ENCODE measurements around the gene EIF2S2. TPM values are rescaled to one million over a fixed set of nuclear protein-coding genes. Genes with fewer than 3 reads are reported as not detected.

Gene EIF2S2
- total and polyA plus RNA-seq, 4 donors: 30.8 to 37.9 (median 31.5) TPM

- TF ChIP-seq ZBTB33 (IDR thresholded peaks at IDR 0.05): no peak
- no peak for TF ChIP-seq HNF4G (IDR thresholded peaks at IDR 0.05)
- TF ChIP-seq FOXA2 (IDR thresholded peaks at IDR 0.05): no peak
- no peak for TF ChIP-seq GABPA (IDR thresholded peaks at IDR 0.05 in 1 of 2, conservative IDR thresholded peaks at IDR 0.05 in 1 of 2)
These were observed 45.5 kb downstream of the EIF2S2 start (continued) for GRCh38 chr20:34066476-34067090.

GRCh38 chr20:34065260-34065659 is 46.8 kb downstream of the EIF2S2 start:
- WGBS: 87% methylated on average over 2 of the region's 2 CpGs
- peaks cover 0 to 13% (median 2%) of the 10 kb centered on the region in 4 donors for H3K4me1 ChIP-seq (ENCODE audit: control insufficient read depth in 4 of 4, insufficient read depth in 4 of 4, low read length in 3 of 4)
- no peaks in the 10 kb centered on the region for H3K9me3 ChIP-seq (ENCODE audit: control insufficient read depth in 4 of 4, low read length in 3 of 4)
- H3K27ac ChIP-seq (ENCODE audit: low read depth in 1 of 2, low read length in 2 of 2): no peak overlapping the region
- no peak overlapping the region for H3K9ac ChIP-seq (ENCODE audit: low read depth in 1 of 2, low read length in 2 of 2)
- TF ChIP-seq GABPA (IDR thresholded peaks at IDR 0.05 in 1 of 2, conservative IDR thresholded peaks at IDR 0.05 in 1 of 2): no peak
- TF ChIP-seq JUND (IDR thresholded peaks at IDR 0.05): no peak
- TF ChIP-seq TAF1 (conservative IDR thresholded peaks at IDR 0.05): no peak
- TF ChIP-seq CTCF (IDR thresholded peaks at IDR 0.05; ENCODE audit: low read depth, low read length, missing input control): no peak
- TF ChIP-seq YY1 (IDR thresholded peaks at IDR 0.05): no peak
- TF ChIP-seq ZBTB33 (IDR thresholded peaks at IDR 0.05): no peak
- TF ChIP-seq FOXA1 (IDR thresholded peaks at IDR 0.05): no peak
- no peak for TF ChIP-seq FOXA2 (IDR thresholded peaks at IDR 0.05)
- no peak for TF ChIP-seq REST (IDR thresholded peaks at IDR 0.05)
- no peak for TF ChIP-seq HNF4G (IDR thresholded peaks at IDR 0.05)
- no peak for TF ChIP-seq MAX (IDR thresholded peaks at IDR 0.05)
- no peak for TF ChIP-seq NR2F2 (IDR thresholded peaks at IDR 0.05)
- TF ChIP-seq ATF3 (IDR thresholded peaks at IDR 0.05): no peak
- TF ChIP-seq HNF4A (conservative IDR thresholded peaks at IDR 0.05): no peak
- no peak for TF ChIP-seq SP1 (IDR thresholded peaks at IDR 0.05)
- TF ChIP-seq RXRA (IDR thresholded peaks at IDR 0.05): no peak
- TF ChIP-seq EGR1 (IDR thresholded peaks at IDR 0.05; ENCODE audit: low read depth in 2 of 2): no peak
- no peak for TF ChIP-seq RAD21 (IDR thresholded peaks at IDR 0.05)
- H3K36me3 ChIP-seq (ENCODE audit: control insufficient read depth in 4 of 4, insufficient read depth in 3 of 4, low read depth in 1 of 4, low read length in 3 of 4): no peaks in the 10 kb centered on the region
- H3K27me3 ChIP-seq (ENCODE audit: control insufficient read depth in 4 of 4, insufficient read depth in 4 of 4, low read length in 3 of 4): no peaks in the 10 kb centered on the region
- H3K4me3 ChIP-seq (ENCODE audit: low read depth in 1 of 3, low read length in 3 of 3): no peak overlapping the region
- no peak for DNase-seq (ENCODE audit: low spot score)

Data from liver (tissue), 9 donors.